Tibial nerve (tissue), 4 donors: ENCODE results near the gene BLCAP.

Experiments used
- EP300 ChIP-seq, 2 donors: sonication (generic); formaldehyde crosslinking; IDR thresholded peaks; one replicate each; pipeline ENCODE4 v1.6.1; 2017; ENCODE audit warnings: antibody characterized with exemption in 2 of 2, mild to moderate bottlenecking in 1 of 2
- POLR2A ChIP-seq, 2 donors: fragments of 450-650 bp; IDR thresholded peaks; one replicate each; pipeline ENCODE4 v1.6.1; 2017; ENCODE audit warnings: antibody characterized with exemption in 2 of 2, mild to moderate bottlenecking in 2 of 2, moderate library complexity in 2 of 2
- TF ChIP-seq, protein P1 (sequence below), 5 experiments: fragments of 200-600 bp in 3 of 5; fragments of 450-650 bp in 2 of 5; sonication (generic) in 3 of 5; IDR thresholded peaks; one replicate each; pipeline ENCODE4 v1.5.1; 2016 to 2019; ENCODE audit warnings: antibody characterized with exemption in 5 of 5, mild to moderate bottlenecking in 3 of 5, moderate library complexity in 2 of 5

DNA sequence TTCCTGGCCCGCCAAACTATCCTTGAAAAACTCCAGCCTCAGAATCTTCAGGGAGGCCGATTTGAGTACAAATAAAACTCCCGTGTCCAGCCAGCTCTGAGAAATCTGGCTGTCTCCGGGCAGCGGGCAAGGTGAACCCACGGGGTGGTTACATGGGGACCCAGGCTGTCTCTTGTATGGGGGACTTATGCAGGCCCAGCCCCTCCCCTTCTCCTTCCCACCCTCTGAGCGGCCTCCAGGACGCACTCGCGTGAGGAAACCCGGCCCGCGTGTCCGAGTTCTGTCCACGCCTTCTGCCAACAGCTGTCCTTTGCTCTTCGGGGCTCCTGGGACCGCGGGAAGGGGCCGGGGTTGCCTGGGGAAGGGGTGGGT is 36.3 kb upstream of the BLCAP start:
- TF ChIP-seq, protein P1, sequence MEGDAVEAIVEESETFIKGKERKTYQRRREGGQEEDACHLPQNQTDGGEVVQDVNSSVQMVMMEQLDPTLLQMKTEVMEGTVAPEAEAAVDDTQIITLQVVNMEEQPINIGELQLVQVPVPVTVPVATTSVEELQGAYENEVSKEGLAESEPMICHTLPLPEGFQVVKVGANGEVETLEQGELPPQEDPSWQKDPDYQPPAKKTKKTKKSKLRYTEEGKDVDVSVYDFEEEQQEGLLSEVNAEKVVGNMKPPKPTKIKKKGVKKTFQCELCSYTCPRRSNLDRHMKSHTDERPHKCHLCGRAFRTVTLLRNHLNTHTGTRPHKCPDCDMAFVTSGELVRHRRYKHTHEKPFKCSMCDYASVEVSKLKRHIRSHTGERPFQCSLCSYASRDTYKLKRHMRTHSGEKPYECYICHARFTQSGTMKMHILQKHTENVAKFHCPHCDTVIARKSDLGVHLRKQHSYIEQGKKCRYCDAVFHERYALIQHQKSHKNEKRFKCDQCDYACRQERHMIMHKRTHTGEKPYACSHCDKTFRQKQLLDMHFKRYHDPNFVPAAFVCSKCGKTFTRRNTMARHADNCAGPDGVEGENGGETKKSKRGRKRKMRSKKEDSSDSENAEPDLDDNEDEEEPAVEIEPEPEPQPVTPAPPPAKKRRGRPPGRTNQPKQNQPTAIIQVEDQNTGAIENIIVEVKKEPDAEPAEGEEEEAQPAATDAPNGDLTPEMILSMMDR (IDR thresholded peaks at IDR 0.05), result no peak
- TF ChIP-seq POLR2A (IDR thresholded peaks at IDR 0.05) (no peak), EP300 (IDR thresholded peaks at IDR 0.05) (no peak)
